ELR (cell line): ENCODE measurements around the gene ZCCHC10.
A peak's percentile ranks its signal among the peaks of the same experiment; 100 is the strongest.
"Not testable (repeated sequence)": the region's sequence is repeated elsewhere in the genome, so short reads cannot be mapped to it uniquely, and the experiment has no call there.

Experiments
- DNase-seq: peaks from one replicate; pipeline ENCODE4 v3.0.0-alpha.2; 2015; ENCODE audit warnings: low read depth

ZCCHC10 gene

GRCh38 chr5:133041910-133042309 is 15.6 kb upstream of the ZCCHC10 start:
- peak; percentile 67 for DNase-seq

- no peak for DNase-seq
Measured at GRCh38 chr5:133041157-133041784, 14.9 kb upstream of the ZCCHC10 start.

- not testable (repeated sequence) for DNase-seq
Measured at GRCh38 chr5:133036677-133037076, 10.3 kb upstream of the ZCCHC10 start.

GRCh38 chr5:133035224-133035623 is 8.9 kb upstream of the ZCCHC10 start:
- no peak for DNase-seq

GRCh38 chr5:133034064-133034463 is 7.7 kb upstream of the ZCCHC10 start:
- no peak for DNase-seq

- no peak for DNase-seq
Measured at GRCh38 chr5:133032852-133033742, 6.7 kb upstream of the ZCCHC10 start.

GRCh38 chr5:133030343-133031005 is 4.1 kb upstream of the ZCCHC10 start:
- DNase-seq = no peak

GRCh38 chr5:133029416-133029815 is 3.1 kb upstream of the ZCCHC10 start:
- DNase-seq = no peak

- DNase-seq = no peak
Measured at GRCh38 chr5:133026664-133027153, 360 bp upstream of the ZCCHC10 start.

GRCh38 chr5:133019471-133019870 is 6.9 kb downstream of the ZCCHC10 start:
- DNase-seq = not testable (repeated sequence)

GRCh38 chr5:133017964-133018363 is 8.4 kb downstream of the ZCCHC10 start:
- DNase-seq = no peak

GRCh38 chr5:133015466-133015865 is 10.9 kb downstream of the ZCCHC10 start:
- DNase-seq = no peak

- DNase-seq = not testable (repeated sequence)
Measured at GRCh38 chr5:133008455-133008854, 17.9 kb downstream of the ZCCHC10 start.

- DNase-seq = no peak
Measured at GRCh38 chr5:133006653-133007052, 19.7 kb downstream of the ZCCHC10 start.

GRCh38 chr5:132999246-132999645 is 27.1 kb downstream of the ZCCHC10 start:
- no peak for DNase-seq

GRCh38 chr5:132998556-132998955 is 27.8 kb downstream of the ZCCHC10 start:
- DNase-seq = no peak

GRCh38 chr5:132996307-132996706 is 30.0 kb downstream of the ZCCHC10 start:
- DNase-seq = no peak

- no peak for DNase-seq
Measured at GRCh38 chr5:132987531-132988408, 38.6 kb downstream of the ZCCHC10 start.

- DNase-seq = not testable (repeated sequence)
Measured at GRCh38 chr5:132982971-132983370, 43.4 kb downstream of the ZCCHC10 start.

- no peak for DNase-seq
Measured at GRCh38 chr5:132981288-132981687, 45.1 kb downstream of the ZCCHC10 start.

- no peak for DNase-seq
Measured at GRCh38 chr5:132979976-132980375, 46.4 kb downstream of the ZCCHC10 start.
